GM12878 (cell line): ENCODE measurements around the gene VPREB1. TPM values are rescaled to one million over a fixed set of nuclear protein-coding genes. Genes with fewer than 3 reads are reported as not detected.

Experiments used
- ATAC-seq: fragments of 200-7000 bp; cut with Tn5 transposase; 3 replicates; pipeline ENCODE4 v1.9.1; 2020; ENCODE audit warnings: mild to moderate bottlenecking, moderate library complexity
- BruUV-seq: library from RNA; stranded (reverse); fragments of 400-500 nt; replicated peaks from 2 replicates; lab custom pipeline; 2021; lab: Mats Ljungman, UMichigan
- CTCF ChIA-PET: fragments of 300-600 bp; sonication (Branson Sonifier 250); formaldehyde crosslinking; extraction: SDS; loops from one replicate; lab custom pipeline; 2021; ENCODE audit warnings: inconsistent platforms; lab: Yijun Ruan, JAX
- POLR2A ChIA-PET: fragments of 350-600 bp; formaldehyde crosslinking; extraction: SDS; loops from one replicate; lab custom pipeline; 2021; ENCODE audit warnings: inconsistent platforms; lab: Charles Lee
- RAD21 ChIA-PET: fragments of 300-600 bp; sonication (Branson Sonifier 250); formaldehyde crosslinking; loops from one replicate; lab custom pipeline; 2023; ENCODE audit warnings: antibody characterized with exemption; ENCODE audit not compliant: unreplicated experiment; lab: Charles Lee
- SMC1A ChIA-PET: fragments of 300-600 bp; sonication (Branson Sonifier 250); formaldehyde crosslinking; loops from one replicate; lab custom pipeline; 2023; ENCODE audit not compliant: unreplicated experiment, uncharacterized antibody; lab: Charles Lee
- DNase-seq: peaks from one replicate; pipeline ENCODE4 v3.0.0-alpha.2; 2011; ENCODE audit warnings: low read depth, low spot score
- FAIRE-seq: peaks from 3 replicates; lab custom pipeline; 2011; peaks lifted over from hg19 to GRCh38; lab: Jason Lieb, UNC
- H2AFZ ChIP-seq: 2 replicates; pipeline ENCODE4 v1.6.0; 2011; ENCODE audit warnings: low read depth, low read length, control low read depth; ENCODE audit not compliant: control insufficient read depth
- H3K27ac ChIP-seq: 2 replicates; pipeline ENCODE4 v1.5.1; 2011; ENCODE audit warnings: control low read depth; ENCODE audit not compliant: control insufficient read depth, insufficient read depth
- H3K27me3 ChIP-seq, 2 experiments: replicated peaks in 1 of 2; 2 replicates each; pipeline versions ENCODE4 v1.6.0 to v1.6.1; 2011; ENCODE audit warnings: low read length in 1 of 2; ENCODE audit not compliant: control insufficient read depth in 2 of 2, insufficient read depth in 2 of 2
- H3K36me3 ChIP-seq, 2 experiments: 2 replicates each; pipeline ENCODE4 v1.5.1; 2011; ENCODE audit warnings: low read length in 1 of 2; ENCODE audit not compliant: control insufficient read depth in 2 of 2, insufficient read depth in 2 of 2
- H3K4me1 ChIP-seq: 2 replicates; pipeline ENCODE4 v1.6.1; 2011; ENCODE audit warnings: mild to moderate bottlenecking, low read length, moderate library complexity, mixed read lengths; ENCODE audit not compliant: control insufficient read depth, insufficient read depth
- H3K4me2 ChIP-seq: 2 replicates; pipeline ENCODE4 v1.6.0; 2011; ENCODE audit warnings: control low read depth; ENCODE audit not compliant: control insufficient read depth, insufficient read depth
- H3K4me3 ChIP-seq: fragments of 200-600 bp; sonication (generic); 2 replicates; pipeline ENCODE4 v1.5.1; 2016
- H3K79me2 ChIP-seq: 2 replicates; pipeline ENCODE4 v1.6.0; 2011; ENCODE audit warnings: low read length; ENCODE audit not compliant: control insufficient read depth, insufficient read depth
- H3K9ac ChIP-seq: 2 replicates; pipeline ENCODE4 v1.8.0; 2011; ENCODE audit warnings: low read length, control low read depth, mixed read lengths; ENCODE audit not compliant: control insufficient read depth, insufficient read depth
- H3K9me3 ChIP-seq: replicated peaks from 3 replicates; pipeline ENCODE4 v1.5.1; 2011; ENCODE audit warnings: mild to moderate bottlenecking, low read length; ENCODE audit not compliant: control insufficient read depth, insufficient read depth
- H4K20me1 ChIP-seq: 2 replicates; pipeline ENCODE4 v1.6.0; 2011; ENCODE audit not compliant: control insufficient read depth, insufficient read depth
- GABPA ChIP-seq: IDR thresholded peaks from 2 replicates; pipeline ENCODE4 v1.6.1; 2014; ENCODE audit warnings: antibody characterized with exemption, low read depth, mild to moderate bottlenecking, inconsistent platforms
- MEF2B ChIP-seq: fragments of 450-650 bp; IDR thresholded peaks from 2 replicates; pipeline ENCODE4 v1.6.1; 2018; ENCODE audit warnings: mild to moderate bottlenecking, moderate library complexity; ENCODE audit not compliant: partially characterized antibody, poor library complexity, severe bottlenecking
- PBX3 ChIP-seq: IDR thresholded peaks from 2 replicates; pipeline ENCODE4 v1.6.1; 2011; ENCODE audit warnings: mild to moderate bottlenecking, low read depth, low read length, moderate library complexity; ENCODE audit not compliant: insufficient replicate concordance
- PRDM15 ChIP-seq: fragments of 450-650 bp; formaldehyde crosslinking; IDR thresholded peaks from 2 replicates; pipeline ENCODE4 v1.4.0; 2020; ENCODE audit warnings: mild to moderate bottlenecking, moderate library complexity
- RCOR1 ChIP-seq: conservative IDR thresholded peaks from 2 replicates; pipeline ENCODE4 v1.6.1; 2012; ENCODE audit warnings: low read depth, low read length, improper control_type of control experiment
- SMAD1 ChIP-seq: fragments of 450-650 bp; IDR thresholded peaks from 2 replicates; pipeline ENCODE4 v1.6.1; 2018; ENCODE audit warnings: mild to moderate bottlenecking, low read depth; ENCODE audit not compliant: partially characterized antibody
- SREBF2 ChIP-seq: IDR thresholded peaks from 2 replicates; pipeline ENCODE4 v1.6.1; 2012; ENCODE audit warnings: mild to moderate bottlenecking, low read length
- WGBS: methylation state at CpG from one replicate; pipeline ENCODE4 v1.1.6; 2016; ENCODE audit warnings: low lambda C conversion rate; ENCODE audit not compliant: insufficient replicate concordance, insufficient coverage; ENCODE audit errors: missing lambda C conversion rate; 5-methylcytosine and 5-hydroxymethylcytosine counted together
- in situ Hi-C: fragments of 300-500 bp; cut with MboI; formaldehyde crosslinking; loops from 9 replicates; pipeline ENCODE4 v1.14.3; 2018; ENCODE audit warnings: mixed read lengths
- intact Hi-C: fragments of 100-400 bp; cut with micrococcal nuclease; formaldehyde crosslinking; loops from one replicate; pipeline ENCODE4 v1.14.2; 2022; ENCODE audit not compliant: unreplicated experiment
- polyA plus RNA-seq, 11 experiments: library from polyadenylated mRNA; depleted of rRNA in 4 of 11; unstranded in 6 of 11; stranded (reverse) in 5 of 11; fragments of >200 nt; fragmentation: Nextera tagmentation in 4 of 11; fragmentation: Illumina TruSeq in 1 of 11; extraction: Ambion mirVana in 4 of 11; extraction: Trizol in 1 of 11; gene quantifications; 1 replicate in 1 of 11; 2 replicates in 10 of 11; pipeline versions ENCODE4 v1.2.1 to v1.2.3, GENCODE V29; 2011 to 2016; ENCODE audit warnings: inconsistent platforms in 2 of 11, missing spikeins in 2 of 11, low read depth in 1 of 11
- total RNA-seq, 4 experiments: library from RNA; depleted of rRNA in 3 of 4; stranded (reverse); fragments of >200 nt in 3 of 4; fragmentation: Illumina TruSeq in 1 of 4; extraction: Trizol in 1 of 4; gene quantifications; 2 replicates each; pipeline versions ENCODE4 v1.2.1 to v1.2.3, GENCODE V29; 2013 to 2021

Gene VPREB1
- total and polyA plus RNA-seq, 10 of the 15 experiments (the other 5 are each of a cell fraction or from before 2014, with no cell fraction given): not detected

- ChIA-PET RAD21 (interaction anchor here (1.0 kb wide), 1 partner anchor 71 kb away, joined by 3 read pairs; no protein-coding TSS in a partner anchor), POLR2A (no interaction called here), SMC1A (no interaction called here), CTCF (interaction anchor here (1.1 to 1.3 kb wide), 3 partner anchors 25 to 82 kb away, joined by 3 read pairs; no protein-coding TSS in a partner anchor)
- FAIRE-seq: no peak
- H3K4me2 ChIP-seq: no peak overlapping the region
- H2AFZ ChIP-seq: no peak overlapping the region
- TF ChIP-seq PRDM15 (CRISPR knock-in tag) (no peak), PBX3 (no peak), GABPA (no peak), SREBF2 (no peak), SMAD1 (no peak), RCOR1 (no peak), MEF2B (no peak)
- intact Hi-C loops: no loop called here
- H3K4me3 ChIP-seq: no peak overlapping the region
- DNase-seq: no peak
- H3K79me2 ChIP-seq: no peaks in the 10 kb centered on the region
- no peak overlapping the region for H3K27ac ChIP-seq
- H3K9me3 ChIP-seq: no peaks in the 10 kb centered on the region
- no peaks in the 10 kb centered on the region for H3K27me3 ChIP-seq
- H3K36me3 ChIP-seq: no peaks in the 10 kb centered on the region
- in situ Hi-C loops: no loop called here
- no peaks in the 10 kb centered on the region for H4K20me1 ChIP-seq
- H3K4me1 ChIP-seq: no peaks in the 10 kb centered on the region
- H3K9ac ChIP-seq: no peak overlapping the region
- no TSS peak for BruUV-seq
- no peak for ATAC-seq
- 57% methylated on average over 13 of the region's 13 CpGs for WGBS
Observed at GRCh38 chr22:22239311-22239939, 5.2 kb upstream of the VPREB1 start.
